Kidney (tissue), 14 donors: ENCODE data around the gene JCHAIN. TPM values are rescaled to one million over a fixed set of nuclear protein-coding genes. Genes with fewer than 3 reads are reported as not detected.

ENCODE experiments used
- DNase-seq, 5 donors: peaks; one replicate each; pipeline ENCODE4 v3.0.0-alpha.2; 2013 to 2020
- FAIRE-seq: peaks from 2 replicates; lab custom pipeline; 2012; peaks lifted over from hg19 to GRCh38; lab: Jason Lieb, UNC
- H3K27ac ChIP-seq, 2 donors: one replicate each; pipeline ENCODE4 v1.7.0; 2013; ENCODE audit warnings: low read depth in 2 of 2, low read length in 2 of 2, inconsistent platforms in 1 of 2
- H3K27me3 ChIP-seq: one replicate; pipeline ENCODE4 v1.7.1; 2013; ENCODE audit warnings: low read length, inconsistent platforms; ENCODE audit not compliant: control insufficient read depth, insufficient read depth
- H3K36me3 ChIP-seq, 3 donors: one replicate each; pipeline versions ENCODE4 v1.7.0 to v1.7.1; 2013; ENCODE audit warnings: low read length in 3 of 3, control low read depth in 1 of 3, inconsistent platforms in 1 of 3; ENCODE audit not compliant: insufficient read depth in 3 of 3, control insufficient read depth in 2 of 3
- H3K4me1 ChIP-seq, 3 donors: one replicate each; pipeline versions ENCODE4 v1.7.0 to v1.7.1; 2013; ENCODE audit warnings: low read length in 3 of 3, inconsistent platforms in 1 of 3, low read depth in 1 of 3; ENCODE audit not compliant: control insufficient read depth in 2 of 3, insufficient read depth in 2 of 3
- H3K4me3 ChIP-seq, 3 donors: one replicate each; pipeline versions ENCODE4 v1.7.0 to v1.8.1; 2013; ENCODE audit warnings: low read length in 3 of 3, control low read depth in 1 of 3, inconsistent platforms in 1 of 3
- H3K9ac ChIP-seq, 3 donors: one replicate each; pipeline versions ENCODE4 v1.7.0 to v1.7.1; 2013; ENCODE audit warnings: low read length in 3 of 3, control low read depth in 1 of 3, inconsistent platforms in 1 of 3
- H3K9me3 ChIP-seq, 3 donors: one replicate each; pipeline versions ENCODE4 v1.7.0 to v1.7.1; 2013; ENCODE audit warnings: low read length in 3 of 3, control low read depth in 1 of 3, inconsistent platforms in 1 of 3; ENCODE audit not compliant: control insufficient read depth in 2 of 3, insufficient read depth in 1 of 3
- CTCF ChIP-seq: IDR thresholded peaks from 3 replicates; pipeline ENCODE4 v1.5.1; 2012; ENCODE audit warnings: mild to moderate bottlenecking, moderate library complexity, borderline replicate concordance; ENCODE audit not compliant: insufficient read depth; ENCODE audit errors: extremely low read depth
- intact Hi-C: fragments of 100-400 bp; cut with DNase I; formaldehyde crosslinking; loops from one replicate; pipeline ENCODE4 v1.11.1; 2022
- polyA plus RNA-seq: library from polyadenylated mRNA; stranded (reverse); fragments of 350-450 nt; fragmentation: Illumina TruSeq; extraction: RNeasy Lipid Tissue Mini Kit (QIAGEN cat#74804); gene quantifications from one replicate; pipeline ENCODE4 v1.2.3, GENCODE V29; 2014; ENCODE audit warnings: low read depth, low replicate concordance; ENCODE audit not compliant: insufficient read depth
- total RNA-seq: library from RNA; stranded (reverse); fragmentation: NEBNext Ultra II Directional; extraction: Animal tissue kit (Norgen Biotek cat#: 25700); gene quantifications from one replicate; pipeline ENCODE4 v1.2.1, GENCODE V29; 2021
- donor health status: control.
- donor health status: control.
- donor health status: control.
- donor health status: control.
- donor health status: control.
- donor health status: DM: yes; HTN: yes; CAD: no.
- donor health status: Normal renal cell carcinoma (clear cell type).

Gene JCHAIN
- total and polyA plus RNA-seq, 2 donors from 2014 or later = 5.1 to 355 TPM

GRCh38 chr4:70606459-70606858, 59.8 kb downstream of the JCHAIN start:
- intact Hi-C loops = no loop called here
- H3K4me3 ChIP-seq = no peak overlapping the region
- no peaks in the 10 kb centered on the region for H3K27me3 ChIP-seq
- FAIRE-seq (no peak), DNase-seq (no peak)
- no peaks in the 10 kb centered on the region for H3K36me3 ChIP-seq
- no peak overlapping the region for H3K27ac ChIP-seq
- H3K9me3 ChIP-seq = no peaks in the 10 kb centered on the region
- H3K4me1 ChIP-seq = no peaks in the 10 kb centered on the region
- H3K9ac ChIP-seq = no peak overlapping the region
- no peak for TF ChIP-seq CTCF

Other genes with a start within 250 kb of the JCHAIN start
- gene MUC7, start 194.3 kb downstream of the JCHAIN start, total RNA-seq = not detected
- not detected for gene MUC7, start 194.3 kb downstream of the JCHAIN start, polyA plus RNA-seq
- gene AMTN, start 147.9 kb downstream of the JCHAIN start, total RNA-seq = not detected
- not detected for gene AMTN, start 147.9 kb downstream of the JCHAIN start, polyA plus RNA-seq
- gene AMBN, start 74.3 kb downstream of the JCHAIN start, total RNA-seq = not detected
- gene AMBN, start 74.3 kb downstream of the JCHAIN start, polyA plus RNA-seq = not detected
- gene ENAM, start 37.8 kb downstream of the JCHAIN start, total RNA-seq = 6.7 TPM
- 3.9 TPM for gene ENAM, start 37.8 kb downstream of the JCHAIN start, polyA plus RNA-seq
- 28.6 TPM for gene UTP3, start 22.0 kb upstream of the JCHAIN start, total RNA-seq
- 25.8 TPM for gene UTP3, start 22.0 kb upstream of the JCHAIN start, polyA plus RNA-seq
- gene RUFY3, start 55.5 kb upstream of the JCHAIN start, total RNA-seq = 72.5 TPM
- 40.6 TPM for gene RUFY3, start 55.5 kb upstream of the JCHAIN start, polyA plus RNA-seq
- gene GRSF1, start 173.4 kb upstream of the JCHAIN start, total RNA-seq = 56.6 TPM
- gene GRSF1, start 173.4 kb upstream of the JCHAIN start, polyA plus RNA-seq = 64.9 TPM
- gene MOB1B, start 235.9 kb upstream of the JCHAIN start, total RNA-seq = 34.2 TPM
- gene MOB1B, start 235.9 kb upstream of the JCHAIN start, polyA plus RNA-seq = 13.9 TPM